HG03103 (cell line): ENCODE data around the gene UVRAG.

Experiments
- ATAC-seq: cut with Tn5 transposase; IDR thresholded peaks from one replicate; pipeline ENCODE4 v1.9.1; 2021; ENCODE audit warnings: low read depth; ENCODE audit not compliant: unreplicated experiment

Gene UVRAG

GRCh38 chr11:76086743-76087635, 272.0 kb downstream of the UVRAG start:
- no peak for ATAC-seq

GRCh38 chr11:76087749-76088148, 272.7 kb downstream of the UVRAG start:
- no peak for ATAC-seq

GRCh38 chr11:76088511-76088910, 273.5 kb downstream of the UVRAG start:
- no peak for ATAC-seq

GRCh38 chr11:76090174-76090573, 275.2 kb downstream of the UVRAG start:
- no peak for ATAC-seq

- no peak for ATAC-seq
Observed at GRCh38 chr11:76090821-76091220, 275.8 kb downstream of the UVRAG start.

GRCh38 chr11:76094740-76095139, 279.7 kb downstream of the UVRAG start:
- no peak for ATAC-seq

- no peak for ATAC-seq
Observed at GRCh38 chr11:76095891-76096290, 280.9 kb downstream of the UVRAG start.

- no peak for ATAC-seq
Observed at GRCh38 chr11:76096552-76096951, 281.5 kb downstream of the UVRAG start.

- ATAC-seq = no peak
Observed at GRCh38 chr11:76102802-76103201, 287.8 kb downstream of the UVRAG start.

GRCh38 chr11:76103460-76103859, 288.4 kb downstream of the UVRAG start:
- no peak for ATAC-seq

GRCh38 chr11:76104285-76104684, 289.3 kb downstream of the UVRAG start:
- no peak for ATAC-seq

- ATAC-seq = no peak
Observed at GRCh38 chr11:76105637-76106036, 290.6 kb downstream of the UVRAG start.

GRCh38 chr11:76107971-76108370, 293.0 kb downstream of the UVRAG start:
- ATAC-seq = no peak

- no peak for ATAC-seq
Observed at GRCh38 chr11:76114238-76114637, 299.2 kb downstream of the UVRAG start.

- no peak for ATAC-seq
Observed at GRCh38 chr11:76115555-76115954, 300.5 kb downstream of the UVRAG start.

- ATAC-seq = no peak
Observed at GRCh38 chr11:76119032-76119431, 304.0 kb downstream of the UVRAG start.

- no peak for ATAC-seq
Observed at GRCh38 chr11:76119779-76120178, 304.8 kb downstream of the UVRAG start.

GRCh38 chr11:76120513-76121101, 305.6 kb downstream of the UVRAG start:
- no peak for ATAC-seq

GRCh38 chr11:76123248-76123647, 308.2 kb downstream of the UVRAG start:
- ATAC-seq = no peak

GRCh38 chr11:76124905-76125770, 310.1 kb downstream of the UVRAG start:
- ATAC-seq = no peak

- ATAC-seq = no peak
Observed at GRCh38 chr11:76129729-76130128, 314.7 kb downstream of the UVRAG start.
